Activated naive CD4-positive, alpha-beta T cell treated with anti-CD3 and anti-CD28 coated beads, Interleukin-2, amount 10 ng/mL, durations not matched to agents 7 days and 5 days (primary cell): ENCODE results near the gene PWWP2A.
"Not testable (repeated sequence)": the region's sequence is repeated elsewhere in the genome, so short reads cannot be mapped to it uniquely, and the experiment has no call there.

Source experiments
- CTCF ChIA-PET: fragments of 350-600 bp; sonication (Branson Sonifier 250); formaldehyde crosslinking; loops from one replicate; lab custom pipeline; 2021; ENCODE audit warnings: antibody characterized with exemption; lab: Charles Lee
- DNase-seq: peaks from one replicate; pipeline ENCODE4 v3.0.0-alpha.2; 2020
- H3K27ac Mint-ChIP-seq: one replicate; pipeline ENCODE4 v1.8.0; 2021; ENCODE audit warnings: mild to moderate bottlenecking, moderate library complexity, mixed read lengths
- H3K27me3 Mint-ChIP-seq: one replicate; pipeline ENCODE4 v1.8.0; 2021; ENCODE audit warnings: mild to moderate bottlenecking, mixed read lengths
- H3K36me3 Mint-ChIP-seq: one replicate; pipeline ENCODE4 v1.8.0; 2021; ENCODE audit warnings: mixed read lengths
- H3K4me1 Mint-ChIP-seq: one replicate; pipeline ENCODE4 v1.8.0; 2021; ENCODE audit warnings: mixed read lengths
- H3K4me3 Mint-ChIP-seq: one replicate; pipeline ENCODE4 v1.8.0; 2021; ENCODE audit warnings: mild to moderate bottlenecking, moderate library complexity, mixed read lengths
- H3K9me3 Mint-ChIP-seq: one replicate; pipeline ENCODE4 v1.8.0; 2021; ENCODE audit warnings: mixed read lengths

Gene PWWP2A

DNA sequence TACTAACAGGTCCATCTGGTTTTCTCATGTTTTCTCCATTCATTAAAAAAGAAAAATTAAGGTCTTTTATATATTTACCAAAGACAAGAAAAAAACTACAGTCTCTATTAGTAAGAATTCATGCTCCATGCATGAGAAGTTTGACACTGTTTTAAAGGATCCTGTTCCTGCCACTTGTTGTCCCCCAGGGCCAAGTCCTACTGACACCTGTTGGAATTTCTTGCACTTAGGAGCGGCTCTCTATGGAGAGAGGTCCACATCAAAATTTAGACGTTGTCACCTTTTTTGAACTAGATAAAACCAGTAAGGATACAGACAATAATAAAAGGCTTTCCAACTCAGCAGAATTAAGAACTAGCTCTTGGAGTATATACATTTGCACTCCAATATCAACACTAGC lies 42.3 kb downstream of the PWWP2A start:
- DNase-seq, result no peak
- Mint-ChIP-seq H3K4me3 (no peak overlapping the region), H3K9me3 (no peaks in the 10 kb centered on the region), H3K27me3 (no peaks in the 10 kb centered on the region), H3K36me3 (peaks cover 9% of the 10 kb centered on the region), H3K4me1 (no peaks in the 10 kb centered on the region), H3K27ac (no peak overlapping the region)
- CTCF ChIA-PET, result no interaction called here

DNA sequence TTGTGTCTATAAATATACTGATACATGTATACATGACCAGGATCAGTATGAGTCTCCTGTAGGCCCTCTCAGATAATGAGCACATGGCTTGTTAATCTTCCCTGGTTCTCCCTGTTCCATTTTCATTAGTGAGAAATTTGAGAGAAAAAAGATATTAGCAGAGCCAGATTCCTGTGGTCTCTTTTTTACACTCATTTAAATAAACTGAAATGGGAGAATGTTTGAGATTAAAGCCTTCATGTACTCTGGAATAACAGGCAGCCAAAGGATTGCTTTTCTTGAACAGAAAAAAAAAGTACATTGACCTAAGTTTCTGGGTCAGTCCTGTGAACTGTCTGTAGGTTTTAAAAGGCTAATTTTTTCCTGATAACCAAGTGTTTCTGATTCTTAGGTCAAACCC lies 44.2 kb downstream of the PWWP2A start:
- H3K4me1 Mint-ChIP-seq, result no peaks in the 10 kb centered on the region
- H3K27me3 Mint-ChIP-seq, result no peaks in the 10 kb centered on the region
- DNase-seq, result no peak
- no peak overlapping the region for H3K4me3 Mint-ChIP-seq
- H3K36me3 Mint-ChIP-seq, result peaks cover 9% of the 10 kb centered on the region
- no peak overlapping the region for H3K27ac Mint-ChIP-seq
- CTCF ChIA-PET, result no interaction called here
- H3K9me3 Mint-ChIP-seq, result no peaks in the 10 kb centered on the region

DNA sequence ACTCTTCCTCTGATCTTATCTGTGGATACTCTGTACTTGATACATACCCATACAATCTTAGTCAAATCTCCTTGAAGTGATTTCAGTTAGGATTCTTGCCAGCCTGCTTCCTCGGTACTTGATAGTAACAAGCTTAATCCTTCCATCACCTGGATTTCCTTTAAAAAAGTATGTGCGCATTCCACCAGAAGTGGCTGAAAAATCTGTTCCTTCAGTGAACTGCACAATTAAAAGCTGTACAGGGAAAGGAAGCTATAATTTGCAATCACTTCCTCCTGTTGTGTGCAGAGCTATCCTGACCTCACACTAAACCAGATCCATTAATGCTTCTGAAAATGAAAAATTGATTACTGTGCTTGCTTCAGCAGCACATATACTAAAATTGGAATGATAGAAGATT lies 47.3 kb downstream of the PWWP2A start:
- Mint-ChIP-seq H3K4me3 (no peak overlapping the region), H3K9me3 (no peaks in the 10 kb centered on the region), H3K27me3 (no peaks in the 10 kb centered on the region), H3K36me3 (peaks cover 6% of the 10 kb centered on the region), H3K4me1 (no peaks in the 10 kb centered on the region), H3K27ac (no peak overlapping the region)
- CTCF ChIA-PET, result no interaction called here
- DNase-seq, result no peak

DNA sequence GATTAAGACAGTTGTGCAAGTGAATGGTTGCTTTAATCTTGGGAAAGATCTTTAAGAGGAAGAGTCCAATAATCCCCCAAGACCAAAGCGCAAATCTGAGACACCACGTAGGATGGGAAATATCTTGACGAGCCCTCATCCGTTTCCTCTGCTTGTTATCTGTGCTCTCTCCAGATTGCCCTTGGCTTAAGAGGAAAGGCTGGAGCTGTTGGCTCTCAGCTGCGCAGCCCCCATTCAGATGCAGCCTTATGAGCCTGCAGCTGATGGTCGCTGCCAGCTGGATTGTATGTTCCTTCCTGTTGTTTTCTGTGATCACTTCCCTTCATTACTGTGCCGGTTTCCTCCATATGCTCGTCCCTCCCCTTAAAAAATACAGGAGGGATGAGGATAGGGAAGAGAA lies 47.7 kb downstream of the PWWP2A start:
- Mint-ChIP-seq H3K36me3 (peaks cover 6% of the 10 kb centered on the region), H3K27me3 (no peaks in the 10 kb centered on the region), H3K27ac (no peak overlapping the region), H3K9me3 (no peaks in the 10 kb centered on the region), H3K4me3 (no peak overlapping the region), H3K4me1 (no peaks in the 10 kb centered on the region)
- no peak for DNase-seq
- CTCF ChIA-PET, result no interaction called here

DNA sequence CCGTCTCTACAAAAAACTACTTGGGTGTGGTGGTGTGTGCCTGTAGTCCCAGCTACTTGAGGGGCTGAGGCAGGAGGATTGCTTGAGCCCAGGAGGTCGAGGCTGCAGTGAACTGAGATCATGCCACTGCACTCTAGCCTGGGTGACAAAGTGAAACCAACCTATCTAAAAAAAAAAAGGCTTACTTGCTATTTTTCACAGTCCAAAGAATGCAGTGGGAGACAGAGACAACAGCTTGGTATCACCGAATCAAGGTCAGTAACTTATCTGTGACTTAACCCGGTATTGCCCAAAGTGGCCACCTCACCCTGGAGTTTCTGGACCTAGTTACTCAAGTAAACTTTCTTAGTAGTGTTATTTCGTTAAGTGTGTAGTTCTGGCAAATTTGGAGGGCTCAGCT lies 50.1 kb downstream of the PWWP2A start:
- DNase-seq, H3K36me3 Mint-ChIP-seq, H3K4me3 Mint-ChIP-seq, H3K27me3 Mint-ChIP-seq, H3K27ac Mint-ChIP-seq, H3K4me1 Mint-ChIP-seq, H3K9me3 Mint-ChIP-seq: not testable (repeated sequence)
- CTCF ChIA-PET, result interaction anchor here (2.5 kb wide), 1 partner anchor 12 kb away, joined by 9 read pairs; no protein-coding TSS in a partner anchor

DNA sequence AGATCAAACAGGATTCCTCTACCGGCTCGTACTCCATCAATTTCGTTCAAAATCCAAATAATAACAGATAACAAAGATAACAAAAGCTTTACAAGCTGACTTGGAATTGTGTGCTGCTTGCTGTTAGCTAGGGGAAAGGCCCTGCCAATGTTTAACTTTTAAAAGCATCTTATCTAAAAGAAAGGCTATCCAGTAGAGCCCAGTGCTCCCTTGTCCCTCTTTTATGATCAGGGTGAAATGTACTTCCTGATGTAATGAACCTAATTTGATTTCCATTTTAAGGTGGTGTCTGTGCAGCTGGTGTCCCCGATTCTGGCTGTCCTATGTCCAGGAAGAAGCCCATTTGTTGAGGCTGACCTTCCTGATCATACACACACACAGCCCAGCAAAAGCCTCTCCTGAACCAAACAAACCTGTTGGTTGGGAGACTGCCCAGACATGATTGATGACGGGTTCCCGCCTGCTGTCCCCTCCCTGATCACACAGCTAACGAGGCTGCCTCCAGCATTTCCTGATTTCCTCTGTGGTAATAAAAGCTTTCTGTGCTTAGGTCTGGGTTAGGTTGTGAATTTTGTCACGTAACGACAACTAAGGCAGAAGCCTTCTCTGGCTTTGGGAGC lies 54.1 kb downstream of the PWWP2A start:
- Mint-ChIP-seq H3K36me3 (peaks cover 7% of the 10 kb centered on the region), H3K27me3 (no peaks in the 10 kb centered on the region), H3K4me1 (no peaks in the 10 kb centered on the region), H3K27ac (no peak overlapping the region), H3K9me3 (no peaks in the 10 kb centered on the region), H3K4me3 (no peak overlapping the region)
- no peak for DNase-seq
- CTCF ChIA-PET, result interaction anchor here (1.5 kb wide), 1 partner anchor 16 kb away, joined by 3 read pairs; no protein-coding TSS in a partner anchor

DNA sequence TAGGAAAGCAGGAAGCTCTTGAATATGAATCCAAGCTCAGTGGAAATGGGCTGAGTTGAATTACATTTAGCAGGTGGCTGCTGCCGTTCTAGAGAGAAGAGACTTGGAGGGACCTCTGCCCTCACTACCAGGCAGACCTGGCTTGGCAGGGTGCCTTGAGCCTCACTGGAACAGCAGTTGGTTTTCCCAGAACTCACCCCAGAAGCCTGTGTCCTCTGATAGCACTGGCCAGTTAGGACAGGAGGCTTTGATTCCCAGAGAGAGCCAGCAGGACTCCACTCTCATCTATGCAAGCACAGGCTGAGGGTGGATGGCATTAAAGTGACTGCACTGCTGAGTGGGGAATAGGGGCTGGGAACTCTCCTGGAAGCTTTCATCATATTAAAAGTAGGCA lies 54.8 kb downstream of the PWWP2A start:
- CTCF ChIA-PET, result no interaction called here
- peaks cover 7% of the 10 kb centered on the region for H3K36me3 Mint-ChIP-seq
- H3K4me3 Mint-ChIP-seq, result no peak overlapping the region
- DNase-seq, result no peak
- no peak overlapping the region for H3K27ac Mint-ChIP-seq
- no peaks in the 10 kb centered on the region for H3K4me1 Mint-ChIP-seq
- no peaks in the 10 kb centered on the region for H3K9me3 Mint-ChIP-seq
- no peaks in the 10 kb centered on the region for H3K27me3 Mint-ChIP-seq

DNA sequence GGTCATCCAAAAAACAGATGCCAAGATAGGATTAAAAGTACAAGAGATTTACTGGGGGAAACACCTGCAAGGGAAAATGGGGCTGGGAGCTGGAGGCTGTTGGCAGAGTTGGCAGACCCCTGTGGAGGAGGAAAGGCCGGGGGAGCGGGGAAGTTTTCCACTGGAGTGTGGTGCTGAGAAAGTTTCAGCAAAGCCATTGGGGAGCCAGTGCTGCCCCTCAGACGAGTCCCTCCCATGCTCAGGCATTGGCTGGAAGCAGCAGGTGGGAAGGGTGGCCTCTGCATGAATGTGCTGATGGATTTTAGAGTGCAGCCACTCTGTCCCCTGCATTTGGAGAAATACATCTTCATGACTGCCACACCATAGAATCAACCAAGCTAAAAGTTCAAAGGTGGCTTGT lies 57.5 kb downstream of the PWWP2A start:
- Mint-ChIP-seq H3K27me3 (no peaks in the 10 kb centered on the region), H3K9me3 (no peaks in the 10 kb centered on the region), H3K4me3 (no peak overlapping the region), H3K27ac (no peak overlapping the region), H3K36me3 (peaks cover 13% of the 10 kb centered on the region), H3K4me1 (no peaks in the 10 kb centered on the region)
- CTCF ChIA-PET, result no interaction called here
- no peak for DNase-seq

DNA sequence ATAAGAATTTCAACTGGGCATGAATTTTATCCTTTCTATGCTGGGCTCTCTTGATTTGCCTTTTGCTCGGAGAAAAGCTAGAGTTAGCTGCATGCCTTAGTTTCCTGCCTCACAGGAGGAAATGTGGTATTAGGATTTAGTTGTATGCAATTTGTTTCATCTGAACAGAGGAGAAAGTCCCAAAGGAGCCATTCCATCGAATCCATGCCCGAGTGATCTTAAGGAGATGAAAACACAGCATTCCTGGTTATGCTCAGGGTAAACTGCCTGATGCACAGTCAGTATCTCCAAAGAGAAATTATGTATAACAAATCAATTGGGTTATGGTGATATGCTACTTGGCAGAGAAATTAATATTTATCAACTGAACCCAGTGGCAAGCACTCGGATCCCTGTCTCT lies 59.2 kb downstream of the PWWP2A start:
- Mint-ChIP-seq H3K27ac (no peak overlapping the region), H3K9me3 (no peaks in the 10 kb centered on the region)
- CTCF ChIA-PET, result no interaction called here

DNA sequence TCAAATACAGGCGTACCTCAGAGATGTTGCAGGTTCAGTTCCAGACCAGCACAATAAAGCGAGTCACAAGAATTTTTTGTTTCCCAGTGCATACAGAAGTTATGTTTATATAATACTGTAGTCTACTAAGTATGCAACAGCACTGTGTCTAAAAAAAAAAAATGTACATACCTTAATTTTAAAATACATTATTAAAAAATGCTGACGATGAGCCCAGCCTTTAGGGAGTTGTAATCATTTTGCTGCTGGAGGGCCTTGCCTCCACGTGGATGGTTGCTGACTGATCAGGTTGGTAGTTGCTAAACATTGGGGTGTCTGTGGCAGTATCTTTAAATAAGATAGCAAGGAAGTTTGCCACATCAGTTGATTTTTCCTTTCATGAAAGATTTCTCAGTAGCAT lies 62.0 kb downstream of the PWWP2A start:
- Mint-ChIP-seq H3K36me3 (peaks cover 33% of the 10 kb centered on the region), H3K27me3 (no peaks in the 10 kb centered on the region), H3K27ac (no peak overlapping the region), H3K9me3 (no peaks in the 10 kb centered on the region), H3K4me3 (no peak overlapping the region), H3K4me1 (no peaks in the 10 kb centered on the region)
- CTCF ChIA-PET, result interaction anchor here (0.8 kb wide), 1 partner anchor 11 kb away, joined by 3 read pairs; no protein-coding TSS in a partner anchor
- no peak for DNase-seq

More for the DNA sequence above, 59.2 kb downstream of the PWWP2A start:
- Mint-ChIP-seq H3K36me3 (peaks cover 26% of the 10 kb centered on the region), H3K4me3 (no peak overlapping the region), H3K27me3 (no peaks in the 10 kb centered on the region), H3K4me1 (no peaks in the 10 kb centered on the region)
- DNase-seq, result no peak

DNA sequence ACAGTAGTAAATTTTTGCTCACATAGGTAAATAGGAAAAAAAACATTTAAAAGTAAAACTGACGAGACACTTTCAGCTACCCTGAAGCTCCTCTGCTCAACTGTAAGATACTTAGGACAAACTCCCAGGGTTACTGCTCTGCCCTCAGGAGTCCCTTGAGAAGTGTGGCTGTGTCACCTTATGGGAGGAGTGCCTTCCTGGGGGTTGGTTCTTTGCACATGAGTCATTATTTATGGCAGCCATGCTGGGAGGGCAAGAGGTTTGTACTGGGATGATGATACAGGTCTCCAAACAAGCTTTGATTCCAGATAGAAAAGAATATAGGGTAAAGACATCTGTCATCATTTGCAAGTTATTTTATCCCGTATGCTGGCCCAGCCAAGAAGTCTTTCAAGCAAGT lies 64.4 kb downstream of the PWWP2A start:
- no peak for DNase-seq
- H3K36me3 Mint-ChIP-seq, result peaks cover 43% of the 10 kb centered on the region
- no peak overlapping the region for H3K27ac Mint-ChIP-seq
- no peak overlapping the region for H3K4me3 Mint-ChIP-seq
- H3K4me1 Mint-ChIP-seq, result no peaks in the 10 kb centered on the region
- H3K9me3 Mint-ChIP-seq, result no peaks in the 10 kb centered on the region
- no peaks in the 10 kb centered on the region for H3K27me3 Mint-ChIP-seq
- CTCF ChIA-PET, result no interaction called here

DNA sequence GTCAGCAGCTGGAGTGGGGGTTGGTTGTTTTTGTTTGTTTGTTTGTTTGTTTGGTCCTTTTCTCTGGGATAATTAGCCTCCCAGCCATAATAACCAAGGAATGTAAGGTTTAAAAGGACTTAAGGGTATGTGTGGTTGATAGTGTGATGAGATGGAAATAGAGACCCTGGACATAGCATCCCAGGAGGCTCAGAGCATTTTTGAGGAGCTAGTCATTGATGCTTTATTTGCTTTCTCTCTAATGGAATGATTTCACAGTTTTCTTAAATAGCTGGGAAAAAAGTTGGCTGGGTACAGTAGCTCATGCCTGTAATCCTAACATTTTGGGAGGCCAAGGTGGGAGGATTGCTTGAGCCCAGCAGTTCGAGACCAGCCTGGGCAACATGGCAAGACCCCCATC lies 65.2 kb downstream of the PWWP2A start:
- Mint-ChIP-seq H3K27me3 (no peaks in the 10 kb centered on the region), H3K4me1 (no peaks in the 10 kb centered on the region), H3K36me3 (peaks cover 50% of the 10 kb centered on the region), H3K9me3 (no peaks in the 10 kb centered on the region), H3K27ac (no peak overlapping the region), H3K4me3 (no peak overlapping the region)
- CTCF ChIA-PET, result no interaction called here
- DNase-seq, result no peak

DNA sequence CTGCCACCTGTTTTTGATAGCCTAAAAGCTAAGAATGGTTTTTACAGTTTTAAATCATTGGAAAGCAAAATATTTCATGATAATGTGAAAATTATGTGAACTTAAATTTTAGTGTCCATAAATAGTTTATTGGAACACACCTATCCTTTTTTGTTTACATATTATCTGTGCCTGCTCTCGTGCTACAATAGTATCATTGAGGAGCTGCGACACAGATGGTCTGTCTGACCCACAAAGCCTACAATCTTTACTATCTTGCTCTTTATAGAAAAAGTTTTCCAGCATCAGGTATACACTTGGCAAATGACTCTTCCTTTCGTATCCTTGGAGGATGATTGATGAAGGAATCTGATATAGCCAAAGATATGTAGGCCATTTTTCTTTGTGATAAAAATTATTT lies 70.2 kb downstream of the PWWP2A start:
- CTCF ChIA-PET, result interaction anchor here (0.8 to 1.3 kb wide), 3 partner anchors 27 to 297 kb away, joined by 3 read pairs; no protein-coding TSS in a partner anchor
- Mint-ChIP-seq H3K27me3 (no peaks in the 10 kb centered on the region), H3K9me3 (no peaks in the 10 kb centered on the region), H3K27ac (no peak overlapping the region), H3K4me1 (peaks cover 3% of the 10 kb centered on the region), H3K4me3 (no peak overlapping the region), H3K36me3 (peaks cover 42% of the 10 kb centered on the region)
- DNase-seq, result no peak

DNA sequence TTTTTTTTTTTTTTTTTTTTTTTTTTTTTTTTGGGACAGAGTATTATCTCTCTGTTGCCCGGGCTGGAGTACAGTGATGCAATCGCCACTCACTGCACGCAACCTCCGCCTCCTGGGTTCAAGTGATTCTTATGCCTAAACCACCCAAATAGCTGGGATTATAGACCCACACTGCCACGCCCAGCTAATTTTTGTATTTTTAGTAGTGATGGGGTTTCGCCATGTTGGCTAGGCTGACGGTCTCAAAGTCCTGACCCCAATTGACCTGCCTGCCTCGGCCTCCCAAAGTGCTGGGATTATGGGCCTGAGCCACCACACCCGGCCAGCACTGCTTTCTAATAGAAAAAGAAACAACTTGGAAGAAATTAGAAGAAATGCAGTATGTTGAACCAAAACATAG lies 71.1 kb downstream of the PWWP2A start:
- peaks cover 3% of the 10 kb centered on the region for H3K4me1 Mint-ChIP-seq
- peaks cover 41% of the 10 kb centered on the region for H3K36me3 Mint-ChIP-seq
- no peak overlapping the region for H3K4me3 Mint-ChIP-seq
- no peaks in the 10 kb centered on the region for H3K27me3 Mint-ChIP-seq
- no peaks in the 10 kb centered on the region for H3K9me3 Mint-ChIP-seq
- no peak for DNase-seq
- CTCF ChIA-PET, result no interaction called here
- H3K27ac Mint-ChIP-seq, result no peak overlapping the region

DNA sequence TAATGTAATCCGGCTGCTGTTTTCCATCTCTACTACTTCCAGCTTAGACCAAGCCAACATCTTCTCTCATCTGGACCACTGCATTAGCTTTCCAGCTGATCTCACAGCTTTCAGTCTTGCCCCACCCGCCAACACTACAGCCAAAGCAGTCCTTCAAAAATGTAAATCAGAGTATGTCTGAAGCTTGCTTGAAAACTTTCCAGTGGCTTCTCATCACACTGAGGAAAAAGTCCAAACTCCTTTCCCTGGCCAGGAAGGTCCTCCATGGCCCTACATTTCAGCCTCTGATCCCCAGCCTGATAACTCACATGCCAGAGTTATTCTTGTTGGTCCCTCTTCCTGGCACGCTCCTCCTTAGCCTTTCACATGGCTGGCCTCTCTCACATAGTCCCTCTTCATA lies 71.8 kb downstream of the PWWP2A start:
- Mint-ChIP-seq H3K36me3 (peaks cover 43% of the 10 kb centered on the region), H3K27me3 (no peaks in the 10 kb centered on the region), H3K4me1 (peaks cover 3% of the 10 kb centered on the region), H3K27ac (no peak overlapping the region), H3K9me3 (no peaks in the 10 kb centered on the region), H3K4me3 (no peak overlapping the region)
- CTCF ChIA-PET, result interaction anchor here (1.0 kb wide), 1 partner anchor 13 kb away, joined by 3 read pairs; no protein-coding TSS in a partner anchor
- no peak for DNase-seq
